GM18508 (cell line): Measurements from ENCODE around the gene AFTPH.

Source experiments
- ATAC-seq: cut with Tn5 transposase; IDR thresholded peaks from one replicate; pipeline ENCODE4 v1.9.1; 2021; ENCODE audit warnings: moderate number of reproducible peaks; ENCODE audit not compliant: insufficient read depth, unreplicated experiment

AFTPH gene

GRCh38 chr2:64582774-64583340, 58.7 kb downstream of the AFTPH start:
- peak; percentile 73 for ATAC-seq

- no peak for ATAC-seq
Measured at GRCh38 chr2:64586054-64586453, 61.9 kb downstream of the AFTPH start.

GRCh38 chr2:64586883-64587481, 62.9 kb downstream of the AFTPH start:
- ATAC-seq: no peak

- ATAC-seq: no peak
Measured at GRCh38 chr2:64587561-64587960, 63.4 kb downstream of the AFTPH start.

- no peak for ATAC-seq
Measured at GRCh38 chr2:64591188-64591587, 67.1 kb downstream of the AFTPH start.

- no peak for ATAC-seq
Measured at GRCh38 chr2:64593035-64593655, 69.0 kb downstream of the AFTPH start.

GRCh38 chr2:64594226-64594989, 70.3 kb downstream of the AFTPH start:
- ATAC-seq: no peak

GRCh38 chr2:64595397-64596176, 71.5 kb downstream of the AFTPH start:
- no peak for ATAC-seq

GRCh38 chr2:64598226-64598625, 74.1 kb downstream of the AFTPH start:
- no peak for ATAC-seq

GRCh38 chr2:64599469-64599868, 75.3 kb downstream of the AFTPH start:
- ATAC-seq: no peak

GRCh38 chr2:64601034-64601754, 77.1 kb downstream of the AFTPH start:
- no peak for ATAC-seq

- ATAC-seq: no peak
Measured at GRCh38 chr2:64601785-64602391, 77.8 kb downstream of the AFTPH start.

GRCh38 chr2:64602436-64602835, 78.3 kb downstream of the AFTPH start:
- ATAC-seq: no peak

GRCh38 chr2:64604155-64604554, 80.0 kb downstream of the AFTPH start:
- ATAC-seq: no peak

- no peak for ATAC-seq
Measured at GRCh38 chr2:64605026-64605471, 80.9 kb downstream of the AFTPH start.

- no peak for ATAC-seq
Measured at GRCh38 chr2:64605991-64606478, 81.9 kb downstream of the AFTPH start.

- ATAC-seq: peak; percentile 82
Measured at GRCh38 chr2:64606479-64607363, 82.6 kb downstream of the AFTPH start.
